GM12891 (cell line): Measurements from ENCODE around the gene CYB5R3.

ENCODE experiments used
- POLR2A ChIP-seq: IDR thresholded peaks from 2 replicates; pipeline ENCODE4 v1.6.1; 2011; ENCODE audit warnings: low read depth, low read length, control low read depth
- POLR2AphosphoS5 ChIP-seq: IDR thresholded peaks from 2 replicates; pipeline ENCODE4 v1.6.1; 2011; ENCODE audit warnings: low read depth, low read length, control low read depth
- SPI1 ChIP-seq: IDR thresholded peaks from 2 replicates; pipeline ENCODE4 v1.6.1; 2011; ENCODE audit warnings: low read depth, low read length, control low read depth

- TF ChIP-seq POLR2A, result no peak
- no peak for TF ChIP-seq POLR2AphosphoS5
- no peak for TF ChIP-seq SPI1
These were observed 64.7 kb downstream of the CYB5R3 start for GRCh38 chr22:42584364-42584940.
